Measurements from ENCODE around the gene GRIA3. TPM values are rescaled to one million over a fixed set of nuclear protein-coding genes. Genes with fewer than 3 reads are reported as not detected.

The GRIA3 gene
- total RNA-seq, 1 donor from 2014 or later = 1.4 TPM

DNA sequence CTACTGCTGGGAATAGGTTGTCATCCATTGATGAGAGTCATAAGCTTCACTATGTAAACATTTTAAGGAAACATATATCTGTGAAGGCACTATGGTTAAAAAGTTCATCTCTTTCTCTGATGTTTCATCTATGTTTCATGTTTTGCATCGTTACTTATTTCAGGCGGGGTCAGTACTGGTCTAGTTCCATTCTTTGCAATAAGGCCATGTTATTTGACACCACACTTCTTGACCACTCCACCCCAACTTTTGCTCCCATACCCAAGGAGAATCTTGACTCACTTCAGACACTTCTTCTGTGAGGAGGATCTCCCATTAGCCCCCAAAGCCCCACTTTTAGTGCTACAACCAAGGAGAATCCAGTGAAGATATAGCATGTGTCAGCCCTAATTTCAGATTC lies 119.4 kb downstream of the GRIA3 start:
- Mint-ChIP-seq H3K9me3 (peaks cover 13% of the 10 kb centered on the region), H3K4me3 (no peak overlapping the region), H3K36me3 (ENCODE audit: low read depth) (no peaks in the 10 kb centered on the region), H3K27ac (ENCODE audit: unreplicated experiment) (no peak overlapping the region), H3K4me1 (no peaks in the 10 kb centered on the region), H3K27me3 (ENCODE audit: low read depth) (no peaks in the 10 kb centered on the region)
- no peak for DNase-seq (ENCODE audit: low read depth, low spot score)
- TF ChIP-seq, protein P1, sequence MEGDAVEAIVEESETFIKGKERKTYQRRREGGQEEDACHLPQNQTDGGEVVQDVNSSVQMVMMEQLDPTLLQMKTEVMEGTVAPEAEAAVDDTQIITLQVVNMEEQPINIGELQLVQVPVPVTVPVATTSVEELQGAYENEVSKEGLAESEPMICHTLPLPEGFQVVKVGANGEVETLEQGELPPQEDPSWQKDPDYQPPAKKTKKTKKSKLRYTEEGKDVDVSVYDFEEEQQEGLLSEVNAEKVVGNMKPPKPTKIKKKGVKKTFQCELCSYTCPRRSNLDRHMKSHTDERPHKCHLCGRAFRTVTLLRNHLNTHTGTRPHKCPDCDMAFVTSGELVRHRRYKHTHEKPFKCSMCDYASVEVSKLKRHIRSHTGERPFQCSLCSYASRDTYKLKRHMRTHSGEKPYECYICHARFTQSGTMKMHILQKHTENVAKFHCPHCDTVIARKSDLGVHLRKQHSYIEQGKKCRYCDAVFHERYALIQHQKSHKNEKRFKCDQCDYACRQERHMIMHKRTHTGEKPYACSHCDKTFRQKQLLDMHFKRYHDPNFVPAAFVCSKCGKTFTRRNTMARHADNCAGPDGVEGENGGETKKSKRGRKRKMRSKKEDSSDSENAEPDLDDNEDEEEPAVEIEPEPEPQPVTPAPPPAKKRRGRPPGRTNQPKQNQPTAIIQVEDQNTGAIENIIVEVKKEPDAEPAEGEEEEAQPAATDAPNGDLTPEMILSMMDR (conservative IDR thresholded peaks at IDR 0.05) = no peak

DNA sequence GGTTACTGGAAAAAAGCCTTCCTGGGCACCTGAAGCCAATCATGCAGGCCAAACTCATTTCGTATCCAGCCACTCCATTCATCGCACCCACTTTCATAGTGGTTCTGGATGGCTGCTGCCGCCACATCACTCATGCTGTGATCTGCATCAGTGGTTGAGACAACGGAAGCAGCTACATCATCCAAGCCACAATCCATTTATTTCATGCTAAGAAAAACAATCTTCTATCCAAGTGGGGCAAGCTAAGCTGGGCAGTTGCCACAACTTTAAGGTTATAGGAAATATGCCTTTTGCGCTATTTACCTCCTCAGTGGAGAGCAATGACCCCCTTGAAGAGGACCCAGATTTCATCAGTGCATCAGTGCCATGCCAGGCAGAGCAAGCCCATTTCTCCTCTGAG lies 124.6 kb downstream of the GRIA3 start:
- no peak for DNase-seq (ENCODE audit: low read depth, low spot score)
- H3K36me3 Mint-ChIP-seq (ENCODE audit: low read depth) = no peaks in the 10 kb centered on the region
- TF ChIP-seq, protein P1 (conservative IDR thresholded peaks at IDR 0.05) = no peak
- H3K4me1 Mint-ChIP-seq = no peaks in the 10 kb centered on the region
- H3K4me3 Mint-ChIP-seq = no peak overlapping the region
- no peaks in the 10 kb centered on the region for H3K27me3 Mint-ChIP-seq (ENCODE audit: low read depth)
- H3K27ac Mint-ChIP-seq (ENCODE audit: unreplicated experiment) = no peak overlapping the region
- peaks cover 6% of the 10 kb centered on the region for H3K9me3 Mint-ChIP-seq

DNA sequence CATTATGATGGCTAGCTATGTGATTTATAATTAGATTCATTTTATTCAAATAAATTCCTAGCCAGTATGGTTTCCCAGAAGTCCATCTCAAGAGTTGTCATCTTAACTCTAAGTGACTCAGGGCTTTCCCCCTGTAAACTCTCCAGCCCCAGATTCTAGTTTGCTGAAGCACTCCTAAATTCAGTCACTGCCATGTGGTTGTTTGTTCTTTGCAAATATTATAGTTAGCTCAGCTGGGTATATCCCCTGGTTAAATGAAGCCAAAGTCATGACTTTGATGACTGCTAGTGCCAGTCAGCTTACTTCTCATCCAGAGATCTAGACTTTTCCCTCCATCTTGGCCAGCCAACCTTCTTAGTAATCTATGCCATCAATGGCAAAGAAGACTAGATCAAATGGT lies 126.0 kb downstream of the GRIA3 start:
- H3K27me3 Mint-ChIP-seq (ENCODE audit: low read depth) = no peaks in the 10 kb centered on the region
- no peaks in the 10 kb centered on the region for H3K36me3 Mint-ChIP-seq (ENCODE audit: low read depth)
- no peaks in the 10 kb centered on the region for H3K4me1 Mint-ChIP-seq

DNA sequence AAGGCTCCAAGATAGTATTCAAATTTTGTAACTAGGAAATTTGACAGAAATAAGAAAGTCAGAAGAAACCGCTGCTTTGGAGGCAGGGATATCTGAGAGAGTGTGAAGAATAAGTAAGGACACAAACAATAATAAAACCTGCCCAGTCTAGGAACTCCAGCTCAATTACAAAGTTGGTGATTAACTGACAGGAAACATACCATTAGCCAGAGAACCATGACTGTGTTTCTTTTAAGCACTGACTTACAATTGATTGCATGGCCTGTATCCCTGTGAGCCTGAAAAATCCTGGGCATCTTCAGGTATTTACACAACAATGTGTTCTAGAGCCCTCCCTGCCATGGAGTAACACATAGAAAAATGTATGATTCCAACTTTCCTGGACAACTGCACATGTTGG lies 127.4 kb downstream of the GRIA3 start:
- Mint-ChIP-seq H3K27me3 (ENCODE audit: low read depth) (no peaks in the 10 kb centered on the region), H3K36me3 (ENCODE audit: low read depth) (no peaks in the 10 kb centered on the region), H3K4me3 (no peak overlapping the region), H3K4me1 (no peaks in the 10 kb centered on the region), H3K9me3 (peaks cover 10% of the 10 kb centered on the region), H3K27ac (ENCODE audit: unreplicated experiment) (no peak overlapping the region)
- TF ChIP-seq, protein P1 (conservative IDR thresholded peaks at IDR 0.05) = no peak
- DNase-seq (ENCODE audit: low read depth, low spot score) = no peak

More for the DNA sequence above, 126.0 kb downstream of the GRIA3 start:
- no peak overlapping the region for H3K4me3 Mint-ChIP-seq
- TF ChIP-seq, protein P1 (conservative IDR thresholded peaks at IDR 0.05) = no peak
- no peak for DNase-seq (ENCODE audit: low read depth, low spot score)
- peaks cover 8% of the 10 kb centered on the region for H3K9me3 Mint-ChIP-seq
- no peak overlapping the region for H3K27ac Mint-ChIP-seq (ENCODE audit: unreplicated experiment)

DNA sequence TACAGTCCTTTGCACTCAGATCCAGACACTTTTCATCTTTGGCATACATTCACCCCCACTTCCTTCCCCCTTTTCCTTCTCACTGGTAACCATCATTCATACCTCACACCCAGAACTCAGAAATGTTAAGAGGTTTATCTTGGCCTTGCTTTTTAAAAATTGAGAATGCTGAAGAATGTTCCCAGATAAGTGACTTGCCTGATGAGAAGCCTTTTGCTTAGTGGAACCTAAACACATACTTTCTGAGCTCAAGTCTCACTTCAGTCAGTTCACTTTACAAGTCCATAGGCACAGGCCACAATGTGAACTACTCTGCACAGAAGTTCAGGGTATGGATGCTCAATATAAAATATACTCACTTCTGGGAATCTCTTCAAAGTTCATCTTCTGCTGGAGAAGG lies 129.4 kb downstream of the GRIA3 start:
- Mint-ChIP-seq H3K9me3 (peaks cover 13% of the 10 kb centered on the region), H3K4me1 (no peaks in the 10 kb centered on the region), H3K36me3 (ENCODE audit: low read depth) (peaks cover 2% of the 10 kb centered on the region), H3K27ac (ENCODE audit: unreplicated experiment) (no peak overlapping the region), H3K4me3 (no peak overlapping the region), H3K27me3 (ENCODE audit: low read depth) (no peaks in the 10 kb centered on the region)
- DNase-seq (ENCODE audit: low read depth, low spot score) = no peak
- TF ChIP-seq, protein P1 (conservative IDR thresholded peaks at IDR 0.05) = no peak

DNA sequence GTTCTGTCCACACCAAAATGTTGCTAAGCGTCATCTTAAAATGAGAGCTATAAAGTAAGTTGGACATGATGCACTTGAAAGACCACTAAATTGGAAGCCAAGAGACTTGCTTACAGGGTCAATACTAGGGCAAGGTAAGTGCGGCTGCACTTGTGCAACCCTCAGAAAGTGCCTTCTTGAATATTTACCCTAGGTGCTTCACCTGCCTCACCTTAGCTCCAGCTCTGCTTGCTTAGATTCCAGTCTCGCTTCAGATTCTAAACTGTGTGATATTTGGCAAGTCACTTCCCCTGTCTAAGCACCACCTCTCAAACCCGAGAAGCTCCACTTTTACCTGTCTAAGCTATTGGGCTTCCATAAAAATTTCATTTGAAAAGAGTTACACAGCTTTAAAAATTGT lies 136.5 kb downstream of the GRIA3 start:
- TF ChIP-seq, protein P1 (conservative IDR thresholded peaks at IDR 0.05) = no peak
- Mint-ChIP-seq H3K27ac (ENCODE audit: unreplicated experiment) (no peak overlapping the region), H3K4me3 (no peak overlapping the region), H3K9me3 (peaks cover 16% of the 10 kb centered on the region), H3K36me3 (ENCODE audit: low read depth) (peaks cover 2% of the 10 kb centered on the region), H3K27me3 (ENCODE audit: low read depth) (no peaks in the 10 kb centered on the region), H3K4me1 (no peaks in the 10 kb centered on the region)
- DNase-seq (ENCODE audit: low read depth, low spot score) = no peak

Data from neural crest cell (in vitro differentiated cells).